Small intestine (tissue), 16 donors: ENCODE measurements around the gene PLIN5. TPM values are rescaled to one million over a fixed set of nuclear protein-coding genes. Genes with fewer than 3 reads are reported as not detected.
A peak's percentile ranks its signal among the peaks of the same experiment; 100 is the strongest.

ENCODE experiments used
- DNase-seq, 2 donors: peaks; one replicate each; pipeline versions ENCODE4 v3.0.0 to v3.0.0-alpha.2; 2013
- FAIRE-seq: peaks from 2 replicates; lab custom pipeline; 2012; peaks lifted over from hg19 to GRCh38; lab: Jason Lieb, UNC
- H3K27ac ChIP-seq, 3 donors: one replicate each; pipeline ENCODE4 v1.5.1; 2013; ENCODE audit warnings: low read length in 2 of 3, mild to moderate bottlenecking in 2 of 3, control low read depth in 1 of 3, inconsistent platforms in 1 of 3, low read depth in 1 of 3, moderate library complexity in 1 of 3
- H3K27me3 ChIP-seq, 3 donors: one replicate each; pipeline ENCODE4 v1.6.1; 2013; ENCODE audit warnings: low read length in 3 of 3, inconsistent platforms in 1 of 3; ENCODE audit not compliant: control insufficient read depth in 3 of 3, insufficient read depth in 3 of 3
- H3K36me3 ChIP-seq, 3 donors: one replicate each; pipeline ENCODE4 v1.6.1; 2013; ENCODE audit warnings: low read length in 3 of 3, inconsistent platforms in 1 of 3, low read depth in 1 of 3, mild to moderate bottlenecking in 1 of 3, moderate library complexity in 1 of 3; ENCODE audit not compliant: control insufficient read depth in 3 of 3, insufficient read depth in 2 of 3
- H3K4me1 ChIP-seq, 3 donors: one replicate each; pipeline ENCODE4 v1.6.1; 2013; ENCODE audit warnings: low read length in 2 of 3, inconsistent platforms in 1 of 3, low read depth in 1 of 3, mild to moderate bottlenecking in 1 of 3, moderate library complexity in 1 of 3; ENCODE audit not compliant: control insufficient read depth in 3 of 3, insufficient read depth in 2 of 3
- H3K4me3 ChIP-seq, 3 donors: one replicate each; pipeline ENCODE4 v1.5.1; 2013; ENCODE audit warnings: low read length in 3 of 3, control low read depth in 1 of 3, inconsistent platforms in 1 of 3, low read depth in 1 of 3, mild to moderate bottlenecking in 1 of 3, moderate library complexity in 1 of 3
- H3K9me3 ChIP-seq, 2 donors: one replicate each; pipeline ENCODE4 v1.6.1; 2013; ENCODE audit warnings: low read depth in 1 of 2, low read length in 1 of 2; ENCODE audit not compliant: control insufficient read depth in 2 of 2, insufficient read depth in 1 of 2
- WGBS, 3 donors: extraction: QIAGEN DNeasy Blood & Tissue Kit; methylation state at CpG; one replicate each; pipeline ENCODE4 v1.1.7; 2013; 5-methylcytosine and 5-hydroxymethylcytosine counted together
- long read RNA-seq, 10 donors: transcript quantifications; one replicate each; lab custom pipeline, GENCODE V29; 2026
- polyA plus RNA-seq, 4 donors: library from polyadenylated mRNA; stranded (reverse) in 3 of 4; unstranded in 1 of 4; fragments of 200-250 nt in 3 of 4; fragments of 120-200 nt in 1 of 4; gene quantifications; one replicate each; pipeline versions ENCODE4 v1.2.1 to v1.2.3, GENCODE V29; 2013
- donor health status: healthy with polysubstance abuse.
- donor health status: control.
- donor health status: control.
- donor health status: Bipolar disorder and iron deficiency.
- donor health status: healthy.

Gene PLIN5, protein sequence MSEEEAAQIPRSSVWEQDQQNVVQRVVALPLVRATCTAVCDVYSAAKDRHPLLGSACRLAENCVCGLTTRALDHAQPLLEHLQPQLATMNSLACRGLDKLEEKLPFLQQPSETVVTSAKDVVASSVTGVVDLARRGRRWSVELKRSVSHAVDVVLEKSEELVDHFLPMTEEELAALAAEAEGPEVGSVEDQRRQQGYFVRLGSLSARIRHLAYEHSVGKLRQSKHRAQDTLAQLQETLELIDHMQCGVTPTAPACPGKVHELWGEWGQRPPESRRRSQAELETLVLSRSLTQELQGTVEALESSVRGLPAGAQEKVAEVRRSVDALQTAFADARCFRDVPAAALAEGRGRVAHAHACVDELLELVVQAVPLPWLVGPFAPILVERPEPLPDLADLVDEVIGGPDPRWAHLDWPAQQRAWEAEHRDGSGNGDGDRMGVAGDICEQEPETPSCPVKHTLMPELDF
- polyA plus RNA-seq = 1 to 10 TPM in 3 of 4 donors, under 1 TPM in 1; 0.27 to 4.5 (median 1.9) TPM
- long read RNA-seq, donor 1 = 0 reads
- long read RNA-seq, donor 2 = 0 reads
- long read RNA-seq, donor 3, partial matches to known transcripts = 0 of 1 reads
- long read RNA-seq, donor 3, other reads (novel, unspliced or antisense) = 0 of 1 reads
- long read RNA-seq, donor 4 = 0 reads
- long read RNA-seq, donor 5 = 0 reads
- long read RNA-seq, donor 6 = 0 reads
- long read RNA-seq, donor 7, transcript PLIN5-201 (8 exons, 2,470 nt) = major isoform, 9 of 22 reads
- long read RNA-seq, donor 7, transcript PLIN5-202 (2 exons, 907 nt) = minor isoform, 7 of 22 reads
- long read RNA-seq, donor 7, partial matches to known transcripts = 0 of 22 reads
- long read RNA-seq, donor 7, other reads (novel, unspliced or antisense) = 0 of 22 reads
- long read RNA-seq, donor 8, partial matches to known transcripts = 0 of 1 reads
- long read RNA-seq, donor 8, other reads (novel, unspliced or antisense) = 0 of 1 reads
- long read RNA-seq, donor 9 = 0 reads
- long read RNA-seq, donor 10, partial matches to known transcripts = 0 of 1 reads
- long read RNA-seq, donor 10, other reads (novel, unspliced or antisense) = 0 of 1 reads

DNA sequence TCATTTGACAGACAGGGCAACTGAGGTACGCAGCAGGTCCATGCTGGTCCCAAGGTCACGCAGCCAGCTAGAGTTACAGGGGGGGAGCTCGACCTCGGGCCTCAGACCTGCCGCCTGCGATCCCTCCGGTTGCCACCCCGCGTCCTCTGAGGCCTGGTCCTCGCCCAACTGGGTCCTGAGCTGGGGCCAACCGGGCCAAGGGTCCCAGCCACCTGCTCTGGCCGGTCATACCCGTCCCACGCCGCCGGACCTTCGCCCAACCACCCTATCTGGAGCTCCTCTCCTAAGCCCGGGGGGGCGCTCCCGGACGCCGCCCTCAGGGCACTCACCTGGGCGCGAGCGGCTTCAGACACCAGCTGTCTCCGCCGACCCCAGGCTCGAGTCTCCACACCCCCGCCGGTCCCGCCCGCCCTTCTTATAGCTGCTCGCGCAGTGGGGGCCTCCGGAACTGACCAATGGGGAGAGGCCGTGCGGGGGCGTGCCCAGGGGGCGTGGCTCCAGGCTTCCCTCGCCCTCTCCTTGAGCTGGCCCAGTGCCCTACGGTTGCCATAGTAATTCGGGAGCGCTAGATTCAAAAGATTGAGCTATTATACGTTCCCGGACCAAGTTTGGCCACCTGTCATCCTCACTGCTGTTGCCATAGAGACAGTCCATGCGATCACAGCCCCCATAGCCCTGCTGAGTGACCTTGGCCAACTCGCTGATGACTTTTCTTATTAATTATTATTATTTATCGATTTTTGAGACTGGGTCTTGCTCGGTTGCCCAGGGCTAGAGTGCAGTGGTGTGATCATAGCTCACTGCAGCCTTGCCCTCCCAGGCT lies at the start of gene PLIN5:
Gene PLIN5 (minus strand): TSS at position 389 of the 823 bp plus-strand sequence. CDS start 1,150 bp downstream, outside the sequence.
- Histone ChIP-seq H3K9me3 (peaks cover 0 to 4% of the 10 kb centered on the region in 2 donors), H3K4me1 (peaks cover 0 to 12% (median 0%) of the 10 kb centered on the region in 3 donors), H3K4me3 (no peak within 1 kb of the TSS), H3K27ac (no peak within 1 kb of the TSS), H3K36me3 (no peaks in the 10 kb centered on the region), H3K27me3 (peaks cover 3 to 13% (median 11%) of the 10 kb centered on the region in 3 donors)
- DNase-seq (peak; percentile 28 to 73), FAIRE-seq (no peak)
- 7 to 11% (median 8%) methylated on average over 30 to 49 of the region's 49 CpGs for WGBS, 3 donors

DNA sequence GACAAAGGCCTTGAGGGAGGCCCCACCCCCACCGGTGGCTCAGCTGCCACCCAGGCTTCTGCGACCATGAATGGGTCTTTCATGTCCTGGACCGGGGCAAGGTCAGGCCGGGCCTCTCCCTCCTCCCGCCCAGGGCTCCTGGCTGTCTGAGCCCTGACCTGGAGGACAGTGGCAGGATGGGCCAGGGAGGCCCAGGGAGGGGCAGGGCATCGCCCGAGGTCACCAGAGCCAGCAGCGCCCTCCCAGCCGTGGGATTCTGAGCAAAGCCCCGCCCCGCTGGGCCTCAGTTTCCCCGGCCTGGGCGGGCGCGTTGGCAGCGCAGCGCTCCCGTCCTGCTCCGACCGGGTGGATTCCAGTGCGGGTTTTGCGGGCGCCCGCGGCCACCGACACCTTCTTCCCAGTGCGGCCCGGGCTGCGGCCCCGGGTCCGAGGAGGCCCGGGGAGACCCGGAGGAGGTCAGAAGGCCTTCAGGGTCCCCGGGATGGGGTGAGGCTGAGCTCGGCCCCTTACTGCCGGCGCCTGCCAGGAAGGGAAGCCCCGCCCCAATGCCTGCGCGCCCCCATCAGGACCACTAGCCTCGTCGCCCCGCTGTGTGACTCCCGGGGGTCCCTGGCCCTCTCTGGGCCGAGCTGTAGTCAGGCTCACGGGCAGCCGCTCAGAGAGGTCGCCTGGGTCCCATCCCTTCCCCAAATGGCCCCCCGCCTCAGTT lies 49.1 kb upstream of the PLIN5 start:
- H3K36me3 ChIP-seq = no peaks in the 10 kb centered on the region
- H3K9me3 ChIP-seq = no peaks in the 10 kb centered on the region
- FAIRE-seq (no peak), DNase-seq (peak in 1 of 2 donors; percentile 48)
- peaks cover 0 to 6% (median 0%) of the 10 kb centered on the region in 3 donors for H3K4me1 ChIP-seq
- H3K4me3 ChIP-seq = peak overlapping the region in 2 of 3 donors; percentile 14 to 37
- no peak overlapping the region for H3K27ac ChIP-seq
- 2 to 3% (median 3%) methylated on average over 25 to 49 of the region's 49 CpGs for WGBS, 3 donors
- H3K27me3 ChIP-seq = peaks cover 21 to 74% (median 29%) of the 10 kb centered on the region in 3 donors

DNA sequence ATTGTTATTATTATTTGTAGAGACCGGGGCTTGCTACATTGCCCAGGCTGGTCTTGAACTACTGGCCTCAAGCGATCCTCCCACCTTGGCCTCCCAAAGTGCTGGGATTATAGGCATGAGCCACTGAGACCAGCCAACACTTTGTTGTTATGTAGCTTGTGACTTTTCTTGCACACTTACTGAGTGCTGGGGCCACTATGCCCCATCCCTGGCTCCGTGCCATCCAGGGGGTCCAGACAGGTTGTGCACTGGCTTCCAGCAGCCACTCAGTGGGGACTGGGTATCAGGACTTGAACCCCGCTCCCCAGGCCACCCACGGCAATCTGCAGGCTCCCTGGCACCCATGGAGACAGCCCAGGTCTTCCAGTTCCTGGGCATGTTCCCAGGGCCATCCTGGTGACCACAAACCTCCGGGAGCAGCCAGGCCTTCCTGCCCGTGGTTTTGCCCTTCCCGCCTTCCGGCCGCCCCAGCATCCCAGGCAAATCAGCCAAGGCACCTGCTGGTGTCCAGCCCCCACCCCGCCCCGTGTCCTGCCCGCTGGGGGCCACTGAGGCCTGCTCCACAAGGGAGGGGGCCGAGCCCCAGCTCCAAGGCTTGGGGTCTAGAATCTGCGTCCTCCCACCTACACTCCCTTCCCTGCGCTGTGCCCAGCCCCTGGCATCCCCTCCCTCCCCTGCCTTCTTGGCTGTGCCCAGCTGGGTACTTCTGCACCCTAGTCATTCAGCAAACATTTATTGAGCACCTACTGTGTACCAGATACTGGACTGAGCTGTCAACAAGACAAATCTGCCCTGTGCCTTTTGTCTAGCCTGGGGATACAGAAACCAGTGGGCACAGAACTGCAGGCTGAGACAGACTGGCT lies 48.2 kb upstream of the PLIN5 start:
- peaks cover 23 to 84% (median 29%) of the 10 kb centered on the region in 3 donors for H3K27me3 ChIP-seq
- no peaks in the 10 kb centered on the region for H3K9me3 ChIP-seq
- FAIRE-seq (no peak), DNase-seq (no peak)
- 28 to 49% (median 44%) methylated on average over 13 to 16 of the region's 16 CpGs for WGBS, 3 donors
- no peak overlapping the region for H3K4me3 ChIP-seq
- H3K36me3 ChIP-seq = no peaks in the 10 kb centered on the region
- peaks cover 0 to 6% (median 0%) of the 10 kb centered on the region in 3 donors for H3K4me1 ChIP-seq
- no peak overlapping the region for H3K27ac ChIP-seq

DNA sequence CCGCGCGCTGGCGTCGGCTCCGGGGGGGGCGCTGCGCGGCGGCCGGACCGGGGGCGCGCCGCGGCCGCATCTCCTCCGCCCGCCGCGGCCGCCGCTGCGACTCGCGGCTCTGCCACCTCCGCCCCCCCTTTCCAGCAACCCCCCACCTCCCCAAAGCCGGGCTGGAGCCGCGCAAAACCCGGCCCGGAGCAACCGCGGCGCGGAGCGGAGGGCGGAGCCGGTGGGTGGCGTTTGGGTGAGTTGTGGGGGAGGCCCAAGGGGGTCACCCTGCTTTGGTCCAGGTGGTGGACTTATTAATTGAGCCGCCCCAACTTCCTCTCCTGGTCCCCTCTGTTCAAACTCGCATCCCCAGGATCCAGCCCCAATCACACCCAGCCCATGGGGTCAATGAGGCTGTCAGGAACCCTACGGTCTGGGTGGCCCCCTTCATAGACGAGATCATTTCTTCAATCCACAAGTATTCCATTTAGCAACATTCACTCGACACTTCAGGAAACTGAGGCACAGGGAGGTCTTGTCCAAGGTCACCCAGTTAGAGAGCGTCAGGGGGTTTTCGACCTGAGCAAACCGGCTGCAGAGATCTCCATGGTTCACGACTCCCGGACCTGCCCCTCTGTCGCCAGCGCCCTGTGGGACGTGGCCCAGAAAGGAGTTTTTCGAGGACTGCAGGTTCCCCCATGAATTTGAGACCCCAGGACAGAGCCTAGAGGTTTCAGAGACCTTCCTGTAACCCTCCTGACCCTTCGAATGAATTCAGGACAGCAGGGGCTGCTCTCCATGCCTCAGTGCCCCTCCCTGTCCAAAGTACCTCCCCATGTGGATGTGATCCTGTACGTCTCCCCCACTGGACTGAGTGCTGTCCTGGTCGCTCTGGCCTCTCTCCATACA lies 46.9 kb upstream of the PLIN5 start:
- H3K9me3 ChIP-seq = no peaks in the 10 kb centered on the region
- peak overlapping the region in 1 of 3 donors; percentile 20 for H3K4me3 ChIP-seq
- FAIRE-seq (no peak), DNase-seq (no peak)
- peaks cover 23 to 86% (median 27%) of the 10 kb centered on the region in 3 donors for H3K27me3 ChIP-seq
- no peak overlapping the region for H3K27ac ChIP-seq
- WGBS, 3 donors = 9 to 12% (median 11%) methylated on average over 22 to 57 of the region's 57 CpGs
- H3K36me3 ChIP-seq = no peaks in the 10 kb centered on the region
- peaks cover 0 to 6% (median 0%) of the 10 kb centered on the region in 3 donors for H3K4me1 ChIP-seq

DNA sequence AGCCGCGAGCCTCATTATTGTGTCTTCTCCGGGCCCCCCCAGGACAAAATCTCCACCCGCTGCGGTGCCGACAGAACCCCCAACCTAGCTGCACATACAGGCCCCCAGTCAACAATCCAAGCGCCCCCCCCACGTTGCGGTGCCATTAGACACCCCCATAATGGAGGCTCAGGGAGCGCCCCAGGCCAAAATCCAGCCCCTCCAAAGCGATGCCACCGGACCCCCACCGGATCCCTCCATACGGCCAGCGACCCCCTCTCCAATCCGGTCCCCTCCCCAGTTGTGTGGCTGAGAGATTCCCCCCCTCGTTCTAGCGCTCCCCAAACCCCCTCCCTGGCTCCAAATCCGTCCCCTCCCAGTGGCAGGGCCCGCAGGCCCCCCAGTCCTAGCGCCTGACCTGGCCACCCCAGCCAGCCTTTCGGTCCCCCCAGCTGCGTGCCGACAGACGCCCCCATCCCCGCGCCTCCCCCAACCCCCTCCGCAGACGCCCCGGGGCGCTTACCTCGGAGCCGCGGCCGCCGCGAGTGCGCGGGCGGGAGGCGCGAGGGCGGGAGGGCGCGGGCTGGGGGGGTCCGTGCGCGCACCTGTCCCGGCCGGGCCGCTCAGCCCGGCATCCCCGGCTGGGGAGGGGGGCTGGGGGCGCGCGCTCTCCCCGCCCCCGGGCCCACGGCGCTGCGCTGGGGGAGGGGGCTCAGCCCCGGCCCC lies 46.1 kb upstream of the PLIN5 start:
- Histone ChIP-seq H3K36me3 (no peaks in the 10 kb centered on the region), H3K9me3 (no peaks in the 10 kb centered on the region), H3K27me3 (peaks cover 23 to 86% (median 27%) of the 10 kb centered on the region in 3 donors), H3K27ac (no peak overlapping the region), H3K4me1 (peaks cover 0 to 6% (median 0%) of the 10 kb centered on the region in 3 donors), H3K4me3 (peak overlapping the region in 2 of 3 donors; percentile 19 to 20)
- 1 to 3% (median 1%) methylated on average over 17 to 62 of the region's 62 CpGs for WGBS, 3 donors
- DNase-seq (no peak), FAIRE-seq (no peak)
